ENCODE results near the gene CSMD2. TPM values are rescaled to one million over a fixed set of nuclear protein-coding genes. Genes with fewer than 3 reads are reported as not detected.

The CSMD2 gene
- total RNA-seq, 2 donors from 2014 or later = 0.62 to 2.8 TPM

DNA sequence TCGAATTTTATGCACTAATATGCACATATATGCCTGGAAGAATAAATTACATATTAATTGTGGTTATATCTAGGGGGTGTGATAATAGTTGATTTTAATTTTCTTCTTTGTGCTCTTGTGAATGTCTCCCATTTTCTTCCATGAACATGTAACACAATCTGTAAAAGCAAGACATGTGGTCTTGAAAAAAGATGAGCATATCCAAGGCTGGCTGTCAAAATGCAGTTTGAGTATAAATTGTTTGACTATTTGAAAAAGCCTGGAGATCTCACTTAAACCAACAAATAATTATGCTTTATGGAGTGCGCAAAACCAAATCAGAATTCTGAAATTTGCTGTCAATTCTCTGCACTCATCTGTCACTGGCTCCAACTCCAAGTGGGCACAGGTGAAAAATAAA, 157.3 kb downstream of the CSMD2 start:
- H3K36me3 ChIP-seq (ENCODE audit: control insufficient read depth, insufficient read depth, low read length) = no peaks in the 10 kb centered on the region
- Mint-ChIP-seq H3K27me3 (ENCODE audit: insufficient read depth) (peaks cover 51% of the 10 kb centered on the region), H3K36me3 (ENCODE audit: low read depth) (no peaks in the 10 kb centered on the region), H3K27ac (no peak overlapping the region), H3K4me1 (no peaks in the 10 kb centered on the region), H3K9me3 (no peaks in the 10 kb centered on the region), H3K4me3 (no peak overlapping the region)
- DNase-seq = no peak
- no peaks in the 10 kb centered on the region for H3K4me1 ChIP-seq (ENCODE audit: control insufficient read depth, insufficient read depth, low read length)
- no peaks in the 10 kb centered on the region for H3K9me3 ChIP-seq (ENCODE audit: control insufficient read depth, low read length)
- H3K4me3 ChIP-seq (ENCODE audit: low read length) = no peak overlapping the region
- H3K27me3 ChIP-seq (ENCODE audit: control insufficient read depth, insufficient read depth, low read length, poor library complexity, severe bottlenecking) = peaks cover 43% of the 10 kb centered on the region
- TF ChIP-seq, protein P1, sequence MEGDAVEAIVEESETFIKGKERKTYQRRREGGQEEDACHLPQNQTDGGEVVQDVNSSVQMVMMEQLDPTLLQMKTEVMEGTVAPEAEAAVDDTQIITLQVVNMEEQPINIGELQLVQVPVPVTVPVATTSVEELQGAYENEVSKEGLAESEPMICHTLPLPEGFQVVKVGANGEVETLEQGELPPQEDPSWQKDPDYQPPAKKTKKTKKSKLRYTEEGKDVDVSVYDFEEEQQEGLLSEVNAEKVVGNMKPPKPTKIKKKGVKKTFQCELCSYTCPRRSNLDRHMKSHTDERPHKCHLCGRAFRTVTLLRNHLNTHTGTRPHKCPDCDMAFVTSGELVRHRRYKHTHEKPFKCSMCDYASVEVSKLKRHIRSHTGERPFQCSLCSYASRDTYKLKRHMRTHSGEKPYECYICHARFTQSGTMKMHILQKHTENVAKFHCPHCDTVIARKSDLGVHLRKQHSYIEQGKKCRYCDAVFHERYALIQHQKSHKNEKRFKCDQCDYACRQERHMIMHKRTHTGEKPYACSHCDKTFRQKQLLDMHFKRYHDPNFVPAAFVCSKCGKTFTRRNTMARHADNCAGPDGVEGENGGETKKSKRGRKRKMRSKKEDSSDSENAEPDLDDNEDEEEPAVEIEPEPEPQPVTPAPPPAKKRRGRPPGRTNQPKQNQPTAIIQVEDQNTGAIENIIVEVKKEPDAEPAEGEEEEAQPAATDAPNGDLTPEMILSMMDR (conservative IDR thresholded peaks at IDR 0.05) = no peak
- no peak overlapping the region for H3K9ac ChIP-seq (ENCODE audit: extremely low read depth, low read length, poor library complexity, severe bottlenecking)
- WGBS, 2 experiments (ENCODE audit: insufficient coverage in 1 of 2, insufficient read length in 1 of 2) = 86 to 89% methylated on average over 1 of the region's 2 CpGs
- no peak overlapping the region for H3K27ac ChIP-seq (ENCODE audit: low read depth, low read length)

DNA sequence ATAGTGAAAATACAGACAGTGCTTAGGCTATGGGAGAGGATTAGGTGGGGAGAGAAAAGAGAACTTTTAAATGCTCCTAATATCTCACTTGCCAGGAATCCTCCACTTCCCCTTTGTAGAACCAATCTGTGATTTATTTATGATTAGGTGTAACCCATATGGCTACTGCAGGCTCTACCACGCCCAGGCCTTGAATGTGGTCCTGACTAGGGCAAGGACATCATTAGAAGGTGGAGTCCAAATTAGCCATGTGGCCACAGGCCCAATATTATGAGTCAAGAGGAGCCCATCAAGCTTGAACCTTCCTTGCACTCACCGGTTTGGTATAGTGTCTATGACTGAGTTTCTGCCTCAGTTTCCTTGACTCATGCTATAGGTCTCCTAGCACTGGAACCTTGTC, 159.7 kb downstream of the CSMD2 start:
- H3K36me3 Mint-ChIP-seq (ENCODE audit: low read depth) = no peaks in the 10 kb centered on the region
- no peaks in the 10 kb centered on the region for H3K4me1 Mint-ChIP-seq
- 88 to 97% methylated on average over 2 of the region's 2 CpGs for WGBS, 2 experiments (ENCODE audit: insufficient coverage in 1 of 2, insufficient read length in 1 of 2)

DNA sequence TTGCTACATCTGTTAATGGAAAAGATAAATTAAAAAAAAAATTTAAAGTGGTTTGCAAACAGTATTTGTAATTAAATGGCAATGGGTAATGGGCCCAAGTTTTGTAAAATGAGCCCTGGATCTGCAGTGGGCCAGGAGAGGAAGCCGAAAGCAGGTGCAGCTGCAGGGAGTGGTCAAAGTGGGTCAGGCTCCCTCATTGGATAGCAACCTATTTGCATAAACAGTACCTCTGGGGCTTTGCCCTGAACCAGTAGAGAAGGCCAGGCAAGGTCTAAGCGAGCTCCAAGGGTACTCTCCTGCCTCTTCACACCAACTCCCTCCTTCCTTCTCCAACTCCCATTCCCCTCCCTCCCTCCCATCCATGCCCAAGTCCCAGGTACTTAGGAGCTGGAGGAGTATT, 162.2 kb downstream of the CSMD2 start:
- peaks cover 87% of the 10 kb centered on the region for H3K27me3 ChIP-seq (ENCODE audit: control insufficient read depth, insufficient read depth, low read length, poor library complexity, severe bottlenecking)
- no peak for DNase-seq
- H3K4me3 Mint-ChIP-seq = no peak overlapping the region
- H3K9ac ChIP-seq (ENCODE audit: extremely low read depth, low read length, poor library complexity, severe bottlenecking) = no peak overlapping the region
- no peak overlapping the region for H3K27ac Mint-ChIP-seq
- H3K4me1 Mint-ChIP-seq = peaks cover 4% of the 10 kb centered on the region
- WGBS, 2 experiments (ENCODE audit: insufficient coverage in 1 of 2, insufficient read length in 1 of 2) = 80 to 86% methylated on average over 1 to 2 of the region's 2 CpGs
- no peaks in the 10 kb centered on the region for H3K36me3 ChIP-seq (ENCODE audit: control insufficient read depth, insufficient read depth, low read length)
- H3K27me3 Mint-ChIP-seq (ENCODE audit: insufficient read depth) = peaks cover 74% of the 10 kb centered on the region
- H3K9me3 ChIP-seq (ENCODE audit: control insufficient read depth, low read length) = no peaks in the 10 kb centered on the region
- no peaks in the 10 kb centered on the region for H3K9me3 Mint-ChIP-seq
- TF ChIP-seq, protein P1 (conservative IDR thresholded peaks at IDR 0.05) = no peak
- no peaks in the 10 kb centered on the region for H3K4me1 ChIP-seq (ENCODE audit: control insufficient read depth, insufficient read depth, low read length)
- no peak overlapping the region for H3K27ac ChIP-seq (ENCODE audit: low read depth, low read length)
- no peaks in the 10 kb centered on the region for H3K36me3 Mint-ChIP-seq (ENCODE audit: low read depth)
- no peak overlapping the region for H3K4me3 ChIP-seq (ENCODE audit: low read length)

More for the DNA sequence above, 159.7 kb downstream of the CSMD2 start:
- Mint-ChIP-seq H3K27me3 (ENCODE audit: insufficient read depth) (peaks cover 63% of the 10 kb centered on the region), H3K27ac (no peak overlapping the region), H3K4me3 (no peak overlapping the region), H3K9me3 (no peaks in the 10 kb centered on the region)
- no peak overlapping the region for H3K27ac ChIP-seq (ENCODE audit: low read depth, low read length)
- H3K27me3 ChIP-seq (ENCODE audit: control insufficient read depth, insufficient read depth, low read length, poor library complexity, severe bottlenecking) = peaks cover 67% of the 10 kb centered on the region
- H3K4me3 ChIP-seq (ENCODE audit: low read length) = no peak overlapping the region
- TF ChIP-seq, protein P1 (conservative IDR thresholded peaks at IDR 0.05) = no peak
- no peak overlapping the region for H3K9ac ChIP-seq (ENCODE audit: extremely low read depth, low read length, poor library complexity, severe bottlenecking)
- no peak for DNase-seq
- no peaks in the 10 kb centered on the region for H3K4me1 ChIP-seq (ENCODE audit: control insufficient read depth, insufficient read depth, low read length)
- no peaks in the 10 kb centered on the region for H3K9me3 ChIP-seq (ENCODE audit: control insufficient read depth, low read length)
- H3K36me3 ChIP-seq (ENCODE audit: control insufficient read depth, insufficient read depth, low read length) = no peaks in the 10 kb centered on the region
